ENCODE data around the gene CLIP2. TPM values are rescaled to one million over a fixed set of nuclear protein-coding genes. Genes with fewer than 3 reads are reported as not detected.
"Not testable (repeated sequence)": the region's sequence is repeated elsewhere in the genome, so short reads cannot be mapped to it uniquely, and the experiment has no call there.

CLIP2 gene
- total RNA-seq, 2 donors from 2014 or later, result 12.2 to 17.0 TPM

DNA sequence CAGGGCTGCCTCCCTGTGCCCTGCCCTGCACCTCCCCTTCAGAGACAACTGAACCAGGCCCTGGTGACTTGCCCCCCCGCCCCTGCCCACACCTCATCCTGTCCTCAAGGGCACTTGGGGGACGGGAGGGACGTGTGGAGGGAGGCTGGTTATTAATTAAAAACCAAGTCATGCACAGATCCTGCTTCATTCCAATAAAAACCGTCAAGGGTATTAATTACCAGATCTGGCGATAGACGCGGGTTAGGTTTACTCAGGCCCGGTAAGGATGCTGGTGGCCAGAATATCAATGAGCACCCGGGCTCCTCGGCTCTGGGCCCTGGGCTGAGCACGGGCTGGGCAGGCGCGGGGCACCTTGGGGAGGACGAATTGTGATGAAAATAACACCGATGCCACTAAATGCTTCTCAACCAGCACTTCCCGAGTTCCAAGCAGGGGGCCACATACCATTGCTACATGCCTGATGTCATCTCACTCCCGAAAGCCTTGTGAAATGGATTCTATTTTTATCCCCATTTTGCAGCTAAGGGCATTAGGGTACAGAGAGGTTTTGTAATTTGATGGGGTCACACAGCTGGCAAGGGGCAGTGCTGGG is 140.0 kb downstream of the CLIP2 start:
- Mint-ChIP-seq H3K9me3 (no peaks in the 10 kb centered on the region), H3K4me3 (no peak overlapping the region), H3K27ac (no peak overlapping the region), H3K36me3 (no peaks in the 10 kb centered on the region), H3K27me3 (no peaks in the 10 kb centered on the region), H3K4me1 (ENCODE audit: low read depth in 2 of 2) (no peaks in the 10 kb centered on the region)
- ATAC-seq, result no peak
- no peak for DNase-seq (ENCODE audit: low spot score)

DNA sequence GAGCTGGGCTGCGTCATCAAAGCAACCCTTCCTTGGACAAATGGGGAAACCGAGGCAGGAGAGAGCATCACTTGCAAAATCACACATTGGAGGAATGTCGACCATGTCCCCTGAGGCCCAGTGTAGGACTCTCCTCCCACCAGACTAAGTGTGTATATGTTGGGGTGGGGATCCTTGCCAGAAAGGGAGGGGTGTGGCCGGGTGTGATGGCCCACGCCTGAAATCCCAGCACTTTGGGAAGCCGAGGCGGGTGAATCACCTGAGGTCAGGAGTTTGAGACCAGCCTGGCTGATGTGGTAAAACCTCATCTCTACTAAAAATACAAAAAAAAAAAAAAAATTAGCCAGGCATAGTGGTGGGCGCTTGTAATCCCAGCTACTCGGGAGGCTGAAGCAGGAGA is 141.2 kb downstream of the CLIP2 start:
- not testable (repeated sequence) for ATAC-seq, H3K36me3 Mint-ChIP-seq

DNA sequence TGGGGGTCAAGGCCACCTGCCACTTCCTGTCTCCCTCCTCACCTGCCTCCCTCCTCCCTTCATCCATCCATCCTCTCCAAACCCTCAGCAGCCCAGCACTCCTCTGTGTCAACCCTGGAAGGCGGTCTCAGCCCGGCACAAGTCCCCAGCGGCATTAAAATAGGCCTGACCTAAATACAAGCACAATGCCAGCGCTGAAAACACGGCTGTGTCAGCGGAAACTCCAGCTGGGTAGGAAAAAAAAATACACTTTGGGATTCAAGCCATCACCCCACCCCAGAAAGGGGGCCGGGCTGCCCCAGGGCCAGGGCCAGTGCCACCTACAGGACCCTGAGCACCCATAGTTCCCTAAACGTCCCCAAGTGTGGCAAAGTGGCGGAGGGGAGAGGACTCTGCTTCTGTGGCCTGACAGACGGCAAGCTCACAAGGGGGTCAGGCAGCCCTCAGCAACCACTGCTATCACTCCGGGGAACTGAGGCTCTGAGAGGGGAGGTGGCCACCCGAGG is 141.8 kb downstream of the CLIP2 start:
- Mint-ChIP-seq H3K4me3 (no peak overlapping the region), H3K27ac (no peak overlapping the region)
- no peak for ATAC-seq

More for the DNA sequence above, 141.2 kb downstream of the CLIP2 start:
- H3K4me1 Mint-ChIP-seq (ENCODE audit: low read depth in 2 of 2); DNase-seq (ENCODE audit: low spot score); H3K27me3 Mint-ChIP-seq; H3K27ac Mint-ChIP-seq; H3K4me3 Mint-ChIP-seq; H3K9me3 Mint-ChIP-seq: not testable (repeated sequence)

DNA sequence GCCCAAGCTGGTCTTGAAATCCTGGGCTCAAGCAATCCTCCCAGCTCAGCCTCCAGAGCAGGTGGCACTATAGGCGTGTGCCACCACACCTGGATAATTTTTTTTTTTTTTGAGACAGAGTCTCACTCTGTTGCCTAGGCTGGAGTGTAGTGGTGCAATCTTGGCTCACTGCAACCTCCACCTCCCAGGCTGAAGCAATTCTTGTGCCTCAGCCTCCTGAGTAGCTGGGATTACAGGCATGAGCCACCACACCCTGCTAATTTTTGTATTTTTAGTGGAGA is 148.0 kb downstream of the CLIP2 start:
- not testable (repeated sequence) for H3K36me3 Mint-ChIP-seq; H3K4me3 Mint-ChIP-seq; H3K27me3 Mint-ChIP-seq; H3K4me1 Mint-ChIP-seq (ENCODE audit: low read depth in 2 of 2); H3K9me3 Mint-ChIP-seq; H3K27ac Mint-ChIP-seq; ATAC-seq
- DNase-seq (ENCODE audit: low spot score), result peak; percentile 28

More for the DNA sequence above, 141.8 kb downstream of the CLIP2 start:
- Mint-ChIP-seq H3K36me3 (no peaks in the 10 kb centered on the region), H3K4me1 (ENCODE audit: low read depth in 2 of 2) (no peaks in the 10 kb centered on the region), H3K27me3 (no peaks in the 10 kb centered on the region), H3K9me3 (no peaks in the 10 kb centered on the region)
- DNase-seq (ENCODE audit: low spot score), result no peak

DNA sequence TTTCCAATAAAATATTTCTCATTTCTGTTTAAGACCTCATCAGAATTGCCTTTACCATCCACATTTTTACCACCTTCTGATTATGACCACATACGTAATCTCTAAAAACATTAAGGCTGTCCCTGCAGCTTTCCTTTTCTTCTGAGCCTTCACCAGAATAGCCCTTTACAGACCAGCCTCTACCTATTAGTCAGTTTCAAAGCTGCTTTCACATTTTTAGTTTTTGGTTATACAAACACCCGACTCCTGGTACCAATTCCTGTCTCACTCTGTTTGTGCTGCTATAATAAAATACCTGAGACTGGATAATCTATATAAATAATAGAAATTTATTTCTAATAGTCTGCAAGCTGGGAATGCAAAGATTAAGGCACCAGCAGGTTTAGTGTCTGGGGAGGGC is 149.1 kb downstream of the CLIP2 start:
- Mint-ChIP-seq H3K27ac (no peak overlapping the region), H3K27me3 (no peaks in the 10 kb centered on the region), H3K9me3 (no peaks in the 10 kb centered on the region), H3K36me3 (peaks cover 5% of the 10 kb centered on the region), H3K4me1 (ENCODE audit: low read depth in 2 of 2) (no peaks in the 10 kb centered on the region), H3K4me3 (no peak overlapping the region)
- ATAC-seq (no peak), DNase-seq (ENCODE audit: low spot score) (no peak)

DNA sequence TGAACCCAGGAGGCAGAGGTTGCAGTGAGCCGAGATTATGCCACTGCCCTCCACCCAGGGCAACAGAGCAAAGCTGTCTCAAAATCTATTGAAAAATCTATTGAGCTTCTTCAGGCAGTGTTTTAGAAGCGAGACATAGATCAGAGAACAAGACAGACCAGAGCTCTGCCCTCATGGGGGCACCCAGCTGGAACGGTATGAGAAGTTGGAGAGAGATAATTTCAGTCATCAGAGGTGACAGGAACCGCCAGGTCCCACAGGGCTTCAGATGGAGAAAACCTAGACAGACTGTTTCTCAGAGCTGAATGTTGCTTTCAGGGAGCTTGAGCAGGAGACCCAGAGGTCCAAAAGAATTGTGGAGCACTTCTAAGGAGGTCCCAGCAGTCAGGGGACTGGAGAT is 150.3 kb downstream of the CLIP2 start:
- DNase-seq (ENCODE audit: low spot score) (no peak), ATAC-seq (no peak)
- H3K27me3 Mint-ChIP-seq, result peaks cover 0 to 7% of the 10 kb centered on the region in 2 donors
- H3K27ac Mint-ChIP-seq, result no peak overlapping the region
- H3K4me1 Mint-ChIP-seq (ENCODE audit: low read depth in 2 of 2), result no peaks in the 10 kb centered on the region
- no peaks in the 10 kb centered on the region for H3K9me3 Mint-ChIP-seq
- H3K36me3 Mint-ChIP-seq, result peaks cover 5% of the 10 kb centered on the region
- no peak overlapping the region for H3K4me3 Mint-ChIP-seq

DNA sequence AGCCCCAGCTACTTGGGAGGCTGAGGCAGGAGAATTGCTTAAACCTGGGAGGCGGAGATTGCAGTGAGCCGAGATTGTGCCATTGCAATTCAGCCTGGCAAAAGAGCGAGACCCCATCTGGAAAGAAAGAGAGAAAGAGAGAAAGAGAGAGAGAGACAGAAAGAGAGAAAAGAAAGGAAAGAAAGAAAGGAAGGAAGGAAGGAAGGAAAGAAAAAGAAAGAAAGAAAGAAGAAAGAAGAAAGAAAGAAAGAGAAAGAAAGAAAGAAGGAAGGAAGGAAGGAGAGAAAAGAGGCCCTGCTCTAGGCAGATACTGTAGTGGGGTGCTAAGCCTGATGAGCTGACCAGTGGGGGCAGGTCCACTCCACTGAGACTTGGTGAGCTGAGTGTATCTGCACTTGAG is 150.9 kb downstream of the CLIP2 start:
- not testable (repeated sequence) for H3K9me3 Mint-ChIP-seq; H3K4me1 Mint-ChIP-seq (ENCODE audit: low read depth in 2 of 2); H3K27me3 Mint-ChIP-seq; ATAC-seq; H3K4me3 Mint-ChIP-seq; H3K36me3 Mint-ChIP-seq; H3K27ac Mint-ChIP-seq
- DNase-seq (ENCODE audit: low spot score), result peak; percentile 18

DNA sequence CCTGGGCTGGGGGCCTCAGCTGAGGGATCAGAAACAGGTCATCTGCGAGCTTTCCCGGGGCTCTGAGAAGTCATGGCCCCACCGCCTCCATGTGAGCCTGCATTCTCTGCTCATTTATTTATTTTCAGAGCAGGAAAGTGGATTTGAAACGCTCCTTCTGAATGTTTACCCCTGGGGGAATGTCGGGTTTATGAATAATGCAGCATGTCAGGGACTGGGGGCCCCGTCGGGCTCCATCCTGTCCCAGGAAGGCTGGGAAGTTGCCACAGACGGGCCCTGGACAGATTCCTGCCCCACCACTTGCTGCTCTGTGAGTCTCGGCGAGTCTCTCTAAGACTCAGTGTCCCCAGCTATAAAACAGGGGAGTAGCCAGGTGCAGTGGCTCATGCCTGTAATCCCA is 152.6 kb downstream of the CLIP2 start:
- peaks cover 0 to 7% of the 10 kb centered on the region in 2 donors for H3K27me3 Mint-ChIP-seq
- DNase-seq (ENCODE audit: low spot score), result peak; percentile 51
- no peaks in the 10 kb centered on the region for H3K4me1 Mint-ChIP-seq (ENCODE audit: low read depth in 2 of 2)
- H3K9me3 Mint-ChIP-seq, result no peaks in the 10 kb centered on the region
- no peak overlapping the region for H3K27ac Mint-ChIP-seq
- peaks cover 5% of the 10 kb centered on the region for H3K36me3 Mint-ChIP-seq
- ATAC-seq, result no peak
- H3K4me3 Mint-ChIP-seq, result no peak overlapping the region

DNA sequence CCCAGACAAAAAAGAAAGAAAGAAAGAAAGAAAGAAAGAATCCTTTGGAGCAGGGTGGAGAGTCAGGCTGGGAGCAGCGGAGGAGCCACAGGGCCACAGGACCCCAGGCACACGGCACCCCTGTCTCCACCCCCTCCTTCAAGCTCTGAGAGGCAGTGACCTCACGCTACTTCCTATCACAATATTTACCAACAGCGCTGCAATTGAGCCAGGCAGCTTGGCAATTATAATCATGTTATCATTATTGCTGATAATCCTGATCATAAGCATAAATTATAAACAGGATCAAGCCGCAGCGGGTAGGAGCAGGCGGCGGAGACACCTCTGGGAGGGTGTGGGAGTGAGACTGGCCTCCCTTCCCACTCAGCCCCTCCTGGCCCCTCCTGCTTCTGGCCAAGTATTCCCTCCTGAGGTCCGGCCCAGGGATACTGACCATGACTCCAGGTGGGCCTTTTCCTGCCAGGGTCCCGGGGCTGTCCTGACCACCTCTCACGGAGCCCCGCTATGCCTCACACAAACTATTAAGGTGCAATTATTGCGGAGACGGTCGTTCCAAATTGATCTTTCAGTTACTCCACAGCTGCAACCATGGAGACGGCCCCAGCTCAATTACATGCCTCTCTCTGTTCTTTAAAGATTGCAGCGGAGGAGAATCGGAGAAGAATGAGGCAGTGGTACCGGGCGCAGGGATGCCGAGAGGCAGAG is 154.5 kb downstream of the CLIP2 start:
- Mint-ChIP-seq H3K27me3 (peaks cover 0 to 7% of the 10 kb centered on the region in 2 donors), H3K4me1 (ENCODE audit: low read depth in 2 of 2) (no peaks in the 10 kb centered on the region), H3K27ac (no peak overlapping the region), H3K9me3 (no peaks in the 10 kb centered on the region), H3K36me3 (no peaks in the 10 kb centered on the region), H3K4me3 (no peak overlapping the region)
- peak; percentile 38 for DNase-seq (ENCODE audit: low spot score)
- ATAC-seq, result peak in 1 of 2 donors; percentile 43

DNA sequence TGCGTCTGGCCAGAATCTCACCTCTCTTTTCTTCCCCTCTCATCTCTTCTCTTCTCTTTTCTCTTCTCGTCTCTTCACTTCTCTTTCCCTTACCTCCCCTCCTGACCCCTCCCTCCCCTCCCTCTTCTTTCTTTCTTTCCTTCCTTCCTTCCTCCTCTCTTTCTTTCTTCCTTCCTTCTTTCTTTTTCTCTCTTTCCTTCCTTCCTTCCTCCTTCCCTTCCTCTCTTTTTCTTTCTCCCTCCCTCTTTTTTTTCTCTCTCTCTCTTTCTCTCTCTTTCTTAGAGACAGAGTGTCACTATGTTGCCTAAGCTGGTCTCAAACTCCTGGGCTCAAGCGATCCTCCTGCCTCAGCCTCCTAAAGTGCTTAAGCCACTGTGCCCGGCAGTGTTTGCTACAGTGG is 159.9 kb downstream of the CLIP2 start:
- Mint-ChIP-seq H3K4me1 (ENCODE audit: low read depth in 2 of 2) (peaks cover 0 to 9% of the 10 kb centered on the region in 2 donors), H3K27me3 (peaks cover 10 to 14% of the 10 kb centered on the region in 2 donors), H3K4me3 (no peak overlapping the region), H3K9me3 (no peaks in the 10 kb centered on the region), H3K36me3 (no peaks in the 10 kb centered on the region), H3K27ac (no peak overlapping the region)
- no peak for ATAC-seq
- DNase-seq (ENCODE audit: low spot score), result no peak

DNA sequence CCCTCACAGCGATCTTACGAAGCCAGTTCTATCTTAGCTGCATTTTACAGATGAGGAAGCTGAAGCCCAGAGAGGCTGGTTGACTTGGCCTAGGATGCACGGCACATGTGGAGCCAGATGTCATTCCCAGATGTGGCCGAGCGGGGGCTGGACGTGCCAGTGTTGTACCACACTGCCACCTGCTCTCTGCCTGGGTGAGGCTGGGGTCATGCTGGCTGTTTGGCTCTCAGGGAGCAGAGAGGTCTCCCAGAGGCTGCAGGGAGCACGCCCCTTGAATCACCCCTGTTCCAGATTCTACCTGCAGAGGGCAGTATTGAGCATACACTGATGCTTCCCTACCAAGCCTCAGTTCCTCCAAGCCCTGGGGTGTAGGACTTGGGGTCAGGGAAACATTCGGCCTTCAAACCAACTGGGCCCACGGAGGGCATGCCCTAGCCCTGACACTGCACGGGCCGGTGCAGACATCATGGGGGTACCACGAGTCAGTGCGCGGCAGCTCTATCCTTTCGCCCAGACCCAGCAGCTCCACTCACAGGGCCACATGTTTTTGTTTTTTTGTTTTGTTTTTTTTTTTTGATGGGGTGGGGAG is 160.7 kb downstream of the CLIP2 start:
- peak; percentile 64 for DNase-seq (ENCODE audit: low spot score)
- H3K27ac Mint-ChIP-seq, result no peak overlapping the region
- no peaks in the 10 kb centered on the region for H3K9me3 Mint-ChIP-seq
- H3K4me1 Mint-ChIP-seq (ENCODE audit: low read depth in 2 of 2), result peaks cover 0 to 9% of the 10 kb centered on the region in 2 donors
- no peaks in the 10 kb centered on the region for H3K36me3 Mint-ChIP-seq
- ATAC-seq, result peak; percentile 42 to 71
- H3K4me3 Mint-ChIP-seq, result no peak overlapping the region
- peaks cover 10 to 12% of the 10 kb centered on the region in 2 donors for H3K27me3 Mint-ChIP-seq

DNA sequence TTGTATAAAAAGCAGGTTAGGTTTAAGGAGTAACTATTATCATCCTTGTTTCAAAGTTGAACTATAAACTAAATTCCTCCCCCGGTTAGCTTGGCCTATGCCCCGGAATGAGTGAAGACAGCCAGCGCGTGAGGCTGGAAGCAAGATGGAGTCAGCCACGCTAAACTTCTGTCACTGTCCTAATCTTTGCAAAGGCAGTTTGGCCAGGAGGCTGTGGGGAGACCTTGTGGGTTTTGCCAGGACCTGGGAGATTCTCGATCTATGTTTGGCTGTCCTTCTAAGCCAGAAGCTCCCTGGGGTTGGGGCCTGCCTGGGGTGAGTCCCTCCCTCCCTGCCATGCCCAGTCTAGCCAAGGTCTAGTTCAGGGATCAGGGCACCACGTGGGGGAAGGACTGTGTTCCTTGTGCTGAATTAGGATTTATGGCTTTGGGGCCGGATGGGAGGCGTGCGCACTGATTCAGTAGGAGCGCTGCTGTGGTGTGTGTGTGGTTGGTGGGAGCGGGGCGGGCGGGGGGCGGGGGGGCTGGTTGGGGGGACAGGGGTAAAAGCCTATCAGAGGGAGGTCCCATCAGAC is 163.6 kb downstream of the CLIP2 start:
- H3K36me3 Mint-ChIP-seq, result no peaks in the 10 kb centered on the region
- peaks cover 0 to 9% of the 10 kb centered on the region in 2 donors for H3K4me1 Mint-ChIP-seq (ENCODE audit: low read depth in 2 of 2)
- peak overlapping the region; percentile 26 to 62 for H3K27ac Mint-ChIP-seq
- DNase-seq (ENCODE audit: low spot score), result peak; percentile 49
- H3K27me3 Mint-ChIP-seq, result peaks cover 15 to 20% of the 10 kb centered on the region in 2 donors
- peak overlapping the region; percentile 53 for H3K4me3 Mint-ChIP-seq
- no peaks in the 10 kb centered on the region for H3K9me3 Mint-ChIP-seq
- ATAC-seq, result no peak

DNA sequence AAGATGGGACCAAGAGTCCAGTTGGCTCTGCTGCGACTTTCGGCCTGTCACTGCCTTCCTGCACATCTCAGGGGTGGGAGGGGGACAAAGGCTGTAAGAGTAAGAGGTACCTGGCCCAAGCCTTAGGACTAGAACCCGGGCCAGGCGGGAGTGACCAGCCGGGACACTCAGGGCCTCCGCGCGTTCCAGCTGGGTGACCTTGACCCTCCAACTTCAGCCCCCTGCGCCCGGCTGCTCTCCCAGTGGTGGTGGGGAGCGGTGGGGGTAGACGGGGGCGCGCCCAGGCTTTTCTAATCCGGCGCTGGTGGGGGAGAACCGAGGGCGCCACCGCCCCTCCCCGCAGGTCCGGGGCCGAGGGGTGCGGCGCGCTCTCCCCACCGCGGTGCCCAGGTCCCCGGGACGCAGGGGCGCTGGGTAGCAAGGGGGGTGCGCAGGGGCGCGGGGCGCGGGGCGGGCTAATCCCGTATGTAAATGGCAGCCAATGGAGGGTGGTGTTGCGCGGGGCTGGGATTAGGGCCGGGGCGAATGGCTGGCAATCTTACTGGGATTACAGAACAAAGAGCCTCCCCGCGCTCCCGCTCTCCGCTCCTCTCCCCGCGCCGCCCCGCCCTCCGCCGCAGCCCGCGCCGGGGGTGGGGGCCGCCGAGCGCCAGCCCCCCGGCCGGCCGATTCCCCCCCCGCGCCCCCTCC is 164.3 kb downstream of the CLIP2 start, which contains the start of gene GTF2IRD1:
Gene GTF2IRD1 (plus strand): TSS at position 585 of the 690 bp plus-strand sequence. CDS start 54,175 bp downstream, outside the sequence.
- Mint-ChIP-seq H3K9me3 (no peaks in the 10 kb centered on the region), H3K4me1 (ENCODE audit: low read depth in 2 of 2) (peaks cover 0 to 9% of the 10 kb centered on the region in 2 donors), H3K27me3 (peaks cover 15 to 20% of the 10 kb centered on the region in 2 donors), H3K36me3 (no peaks in the 10 kb centered on the region), H3K4me3 (peak within 1 kb of the TSS; percentile 53), H3K27ac (peak within 1 kb of the TSS; percentile 26 to 62)
- DNase-seq (ENCODE audit: low spot score), result peak; percentile 49
- ATAC-seq, result no peak
